HCT116 (cell line): ENCODE data around the gene SACM1L.

ENCODE experiments used
- ATF3 ChIP-seq: IDR thresholded peaks from 2 replicates; pipeline ENCODE4 v1.6.1; 2012
- CBX3 ChIP-seq: IDR thresholded peaks from 2 replicates; pipeline ENCODE4 v1.6.1; 2012; ENCODE audit warnings: low read depth
- CEBPB ChIP-seq: IDR thresholded peaks from 2 replicates; pipeline ENCODE4 v1.6.1; 2012; ENCODE audit warnings: low read depth
- CTCF ChIP-seq, 3 experiments: fragments of 200-600 bp in 1 of 3; sonication (generic) in 1 of 3; IDR thresholded peaks in 2 of 3; conservative IDR thresholded peaks in 1 of 3; 2 replicates each; pipeline ENCODE4 v1.5.1; 2012 to 2017; ENCODE audit warnings: low read depth in 2 of 3, low read length in 2 of 3, antibody characterized with exemption in 1 of 3, borderline replicate concordance in 1 of 3, control low read depth in 1 of 3, mild to moderate bottlenecking in 1 of 3, mixed read lengths in 1 of 3, mixed run types in 1 of 3, moderate library complexity in 1 of 3; ENCODE audit not compliant: insufficient read depth in 1 of 3
- EGR1 ChIP-seq: IDR thresholded peaks from 2 replicates; pipeline ENCODE4 v1.6.1; 2012; ENCODE audit warnings: low read depth
- EZH2phosphoT487 ChIP-seq: fragments of 200-600 bp; IDR thresholded peaks from 2 replicates; pipeline ENCODE4 v1.6.1; 2018; ENCODE audit warnings: antibody characterized with exemption, borderline replicate concordance
- MAX ChIP-seq: IDR thresholded peaks from 2 replicates; pipeline ENCODE4 v1.6.1; 2012
- POLR2A ChIP-seq: IDR thresholded peaks from 2 replicates; pipeline ENCODE4 v1.7.0; 2011; ENCODE audit warnings: borderline replicate concordance; ENCODE audit not compliant: insufficient read depth, insufficient read length; ENCODE audit errors: extremely low read depth
- POLR2AphosphoS5 ChIP-seq: IDR thresholded peaks from 2 replicates; pipeline ENCODE4 v1.6.1; 2011; ENCODE audit warnings: mild to moderate bottlenecking, low read depth, low read length, moderate library complexity
- RAD21 ChIP-seq: IDR thresholded peaks from 2 replicates; pipeline ENCODE4 v1.6.1; 2012; ENCODE audit warnings: low read depth, mild to moderate bottlenecking
- REST ChIP-seq: IDR thresholded peaks from 2 replicates; pipeline ENCODE4 v1.6.1; 2012; ENCODE audit warnings: low read depth
- ZNF274 ChIP-seq: fragments of 200-500 bp; sonication (Bioruptor generic); IDR thresholded peaks from 2 replicates; pipeline ENCODE4 v1.6.1; 2014; ENCODE audit warnings: mild to moderate bottlenecking, low read depth, low read length, inconsistent platforms

- TF ChIP-seq CTCF (IDR thresholded peaks at IDR 0.05 in 2 of 3, conservative IDR thresholded peaks at IDR 0.05 in 1 of 3; ENCODE audit: borderline replicate concordance in 1 of 3, insufficient read depth in 1 of 3, low read depth in 2 of 3, low read length in 2 of 3) = no peak
- TF ChIP-seq ZNF274 = no peak
- TF ChIP-seq EGR1 = no peak
- TF ChIP-seq REST = no peak
- TF ChIP-seq CEBPB = no peak
- TF ChIP-seq RAD21 = no peak
- TF ChIP-seq POLR2AphosphoS5 = no peak
- TF ChIP-seq CBX3 = no peak
- no peak for TF ChIP-seq ATF3
- TF ChIP-seq POLR2A = no peak
- no peak for TF ChIP-seq EZH2phosphoT487
- TF ChIP-seq MAX = no peak
Observed at GRCh38 chr3:45775571-45776300, 86.5 kb downstream of the SACM1L start.
